CD4-positive, alpha-beta T cell (primary cell): ENCODE measurements around the gene H3-3A. TPM values are rescaled to one million over a fixed set of nuclear protein-coding genes. Genes with fewer than 3 reads are reported as not detected.

Experiments
- ATAC-seq: fragments of 200-7000 bp; cut with Tn5 transposase; one replicate; pipeline ENCODE4 v1.10.0; 2022; ENCODE audit warnings: mild to moderate bottlenecking; ENCODE audit not compliant: poor library complexity
- CTCF ChIA-PET: fragments of 350-600 bp; sonication (Branson Sonifier 250); formaldehyde crosslinking; loops from one replicate; lab custom pipeline; 2021; ENCODE audit warnings: antibody characterized with exemption, inconsistent platforms; lab: Charles Lee
- POLR2A ChIA-PET: fragments of 350-600 bp; sonication (Branson Sonifier 250); formaldehyde crosslinking; loops from one replicate; lab custom pipeline; 2021; ENCODE audit warnings: antibody characterized with exemption, inconsistent platforms; lab: Charles Lee
- DNase-seq, 14 experiments: peaks; one replicate each; pipeline ENCODE4 v3.0.0-alpha.2; 2013 to 2020; ENCODE audit warnings: mixed read lengths in 2 of 14
- H3K27ac ChIP-seq, 2 donors: one replicate each; pipeline versions ENCODE4 v1.5.1 to v1.7.0; 2013; ENCODE audit warnings: low read length in 2 of 2, low read depth in 1 of 2, mild to moderate bottlenecking in 1 of 2
- H3K27me3 ChIP-seq, 2 experiments: 1 replicate in 1 of 2; 2 replicates in 1 of 2; pipeline versions ENCODE4 v1.6.1 to v1.7.0; 2013; ENCODE audit warnings: low read length in 2 of 2, control low read depth in 1 of 2, mild to moderate bottlenecking in 1 of 2, moderate library complexity in 1 of 2; ENCODE audit not compliant: insufficient read depth in 2 of 2, control insufficient read depth in 1 of 2
- H3K36me3 ChIP-seq: one replicate; pipeline ENCODE4 v1.6.1; 2013; ENCODE audit warnings: low read length, control low read depth; ENCODE audit not compliant: insufficient read depth
- H3K4me1 ChIP-seq: one replicate; pipeline ENCODE4 v1.6.1; 2013; ENCODE audit warnings: low read length, control low read depth; ENCODE audit not compliant: insufficient read depth
- H3K4me3 ChIP-seq: one replicate; pipeline ENCODE4 v1.5.1; 2013; ENCODE audit warnings: mild to moderate bottlenecking, low read length, moderate library complexity
- H3K9me3 ChIP-seq, 2 experiments: 1 replicate in 1 of 2; 2 replicates in 1 of 2; pipeline versions ENCODE4 v1.6.1 to v1.7.0; 2013; ENCODE audit warnings: low read length in 2 of 2, mild to moderate bottlenecking in 2 of 2, control low read depth in 1 of 2, moderate library complexity in 1 of 2; ENCODE audit not compliant: control insufficient read depth in 1 of 2, insufficient read depth in 1 of 2
- H3K27ac Mint-ChIP-seq: one replicate; pipeline ENCODE4 v1.8.0; 2020; ENCODE audit warnings: mixed read lengths
- H3K27me3 Mint-ChIP-seq: one replicate; pipeline ENCODE4 v1.8.0; 2021; ENCODE audit warnings: mixed read lengths
- H3K36me3 Mint-ChIP-seq: one replicate; pipeline ENCODE4 v1.8.0; 2021; ENCODE audit warnings: low read depth, mixed read lengths
- H3K4me1 Mint-ChIP-seq: one replicate; pipeline ENCODE4 v1.8.0; 2021; ENCODE audit warnings: low read depth, mixed read lengths
- H3K4me3 Mint-ChIP-seq: one replicate; pipeline ENCODE4 v1.8.0; 2020; ENCODE audit warnings: mild to moderate bottlenecking, mixed read lengths
- H3K9me3 Mint-ChIP-seq: one replicate; pipeline ENCODE4 v1.8.0; 2020; ENCODE audit warnings: mixed read lengths
- CTCF ChIP-seq: fragments of 200-600 bp; IDR thresholded peaks from one replicate; pipeline ENCODE4 v1.8.0; 2022; ENCODE audit warnings: antibody characterized with exemption, mild to moderate bottlenecking
- intact Hi-C, 2 experiments: fragments of 100-400 bp; cut with DNase I in 1 of 2; cut with micrococcal nuclease in 1 of 2; formaldehyde crosslinking; loops; one replicate each; pipeline versions ENCODE4 v1.15.1 to v1.9.0; 2023 to 2025; cut with DNase I, micrococcal nuclease
- total RNA-seq, 174 experiments: library from RNA in 2 of 174; stranded (reverse) in 2 of 174; gene quantifications; one replicate each; pipeline ENCODE4 v1.2.3 and lab custom pipeline; 2021 to 2026

Gene H3-3A
- total RNA-seq, 2 experiments from 2014 or later, result 372 to 380 TPM

- Mint-ChIP-seq H3K27ac (no peak overlapping the region), H3K4me1 (no peaks in the 10 kb centered on the region), H3K27me3 (no peaks in the 10 kb centered on the region), H3K9me3 (no peaks in the 10 kb centered on the region), H3K4me3 (no peak overlapping the region), H3K36me3 (no peaks in the 10 kb centered on the region)
- no peak overlapping the region for H3K27ac ChIP-seq
- H3K4me3 ChIP-seq, result no peak overlapping the region
- intact Hi-C loops, result no loop called here
- H3K4me1 ChIP-seq, result no peaks in the 10 kb centered on the region
- no peak for TF ChIP-seq CTCF
- ATAC-seq (no peak), DNase-seq (peak in 3 of 14 experiments; percentile 20 to 79 (median 67))
- H3K27me3 ChIP-seq, result no peaks in the 10 kb centered on the region
- CTCF ChIA-PET, result no interaction called here
- POLR2A ChIA-PET, result interaction anchor here (1.0 to 2.3 kb wide), 2 partner anchors 27 to 35 kb away, joined by 3 to 12 read pairs; partner anchors contain the start of gene SDE2
- no peaks in the 10 kb centered on the region for H3K9me3 ChIP-seq
- H3K36me3 ChIP-seq, result no peaks in the 10 kb centered on the region
Observed at GRCh38 chr1:226034482-226034881, 28.0 kb upstream of the H3-3A start.

GRCh38 chr1:226035915-226036314 is 26.6 kb upstream of the H3-3A start:
- intact Hi-C loops, result no loop called here
- Mint-ChIP-seq H3K4me3 (no peak overlapping the region), H3K9me3 (no peaks in the 10 kb centered on the region), H3K4me1 (no peaks in the 10 kb centered on the region), H3K27me3 (no peaks in the 10 kb centered on the region), H3K27ac (no peak overlapping the region), H3K36me3 (no peaks in the 10 kb centered on the region)
- TF ChIP-seq CTCF, result no peak
- Histone ChIP-seq H3K27ac (no peak overlapping the region), H3K9me3 (no peaks in the 10 kb centered on the region), H3K36me3 (no peaks in the 10 kb centered on the region), H3K4me1 (no peaks in the 10 kb centered on the region), H3K27me3 (no peaks in the 10 kb centered on the region), H3K4me3 (no peak overlapping the region)
- POLR2A ChIA-PET, result no interaction called here
- no peak for ATAC-seq
- CTCF ChIA-PET, result no interaction called here
- DNase-seq, result no peak

GRCh38 chr1:226038661-226039060 is 23.9 kb upstream of the H3-3A start:
- CTCF ChIA-PET, result no interaction called here
- Mint-ChIP-seq H3K4me1 (no peaks in the 10 kb centered on the region), H3K27ac (no peak overlapping the region), H3K27me3 (no peaks in the 10 kb centered on the region), H3K36me3 (no peaks in the 10 kb centered on the region), H3K9me3 (no peaks in the 10 kb centered on the region), H3K4me3 (no peak overlapping the region)
- Histone ChIP-seq H3K9me3 (no peaks in the 10 kb centered on the region), H3K4me3 (no peak overlapping the region), H3K4me1 (peaks cover 5% of the 10 kb centered on the region), H3K36me3 (no peaks in the 10 kb centered on the region), H3K27me3 (no peaks in the 10 kb centered on the region), H3K27ac (no peak overlapping the region)
- DNase-seq (no peak), ATAC-seq (no peak)
- intact Hi-C loops, result no loop called here
- no peak for TF ChIP-seq CTCF
- POLR2A ChIA-PET, result no interaction called here
